ENCODE results near the gene ANKLE1.

Gene ANKLE1

GRCh38 chr19:17325133-17325532, 43.4 kb downstream of the ANKLE1 start:
- Mint-ChIP-seq H3K36me3 (no peaks in the 10 kb centered on the region), H3K27me3 (no peaks in the 10 kb centered on the region), H3K4me3 (no peak overlapping the region), H3K27ac (no peak overlapping the region), H3K4me1 (no peaks in the 10 kb centered on the region), H3K9me3 (no peaks in the 10 kb centered on the region)

- Mint-ChIP-seq H3K36me3 (no peaks in the 10 kb centered on the region), H3K4me1 (peaks cover 5% of the 10 kb centered on the region), H3K27me3 (no peaks in the 10 kb centered on the region), H3K9me3 (no peaks in the 10 kb centered on the region), H3K27ac (no peak overlapping the region), H3K4me3 (no peak overlapping the region)
These were observed 44.3 kb downstream of the ANKLE1 start for GRCh38 chr19:17325881-17326594.

GRCh38 chr19:17326595-17326966, 44.9 kb downstream of the ANKLE1 start:
- Mint-ChIP-seq H3K36me3 (no peaks in the 10 kb centered on the region), H3K27me3 (no peaks in the 10 kb centered on the region), H3K4me3 (peak overlapping the region; percentile 26), H3K9me3 (no peaks in the 10 kb centered on the region), H3K4me1 (peaks cover 5% of the 10 kb centered on the region), H3K27ac (no peak overlapping the region)

- Mint-ChIP-seq H3K4me1 (peaks cover 5% of the 10 kb centered on the region), H3K9me3 (no peaks in the 10 kb centered on the region), H3K36me3 (no peaks in the 10 kb centered on the region), H3K4me3 (peak overlapping the region; percentile 26), H3K27me3 (no peaks in the 10 kb centered on the region), H3K27ac (no peak overlapping the region)
These were observed 45.5 kb downstream of the ANKLE1 start for GRCh38 chr19:17327068-17327653.

GRCh38 chr19:17327654-17328516, 46.2 kb downstream of the ANKLE1 start:
- Mint-ChIP-seq H3K9me3 (no peaks in the 10 kb centered on the region), H3K4me3 (peak overlapping the region; percentile 72), H3K4me1 (peaks cover 9% of the 10 kb centered on the region), H3K27ac (peak overlapping the region; percentile 80), H3K27me3 (no peaks in the 10 kb centered on the region), H3K36me3 (no peaks in the 10 kb centered on the region)

GRCh38 chr19:17328517-17329365, 47.0 kb downstream of the ANKLE1 start:
- no peak overlapping the region for H3K27ac Mint-ChIP-seq
- H3K9me3 Mint-ChIP-seq, result no peaks in the 10 kb centered on the region
- H3K4me1 Mint-ChIP-seq, result peaks cover 14% of the 10 kb centered on the region
- H3K4me3 Mint-ChIP-seq, result peak overlapping the region; percentile 66
- H3K36me3 Mint-ChIP-seq, result no peaks in the 10 kb centered on the region
- H3K27me3 Mint-ChIP-seq, result no peaks in the 10 kb centered on the region

GRCh38 chr19:17329366-17330261, 47.9 kb downstream of the ANKLE1 start:
- Mint-ChIP-seq H3K36me3 (no peaks in the 10 kb centered on the region), H3K27me3 (no peaks in the 10 kb centered on the region), H3K4me1 (peaks cover 19% of the 10 kb centered on the region), H3K27ac (no peak overlapping the region), H3K9me3 (no peaks in the 10 kb centered on the region), H3K4me3 (peak overlapping the region; percentile 49)

GRCh38 chr19:17330262-17331044, 48.8 kb downstream of the ANKLE1 start:
- no peaks in the 10 kb centered on the region for H3K9me3 Mint-ChIP-seq
- H3K4me3 Mint-ChIP-seq, result no peak overlapping the region
- H3K36me3 Mint-ChIP-seq, result no peaks in the 10 kb centered on the region
- no peak overlapping the region for H3K27ac Mint-ChIP-seq
- no peaks in the 10 kb centered on the region for H3K27me3 Mint-ChIP-seq
- H3K4me1 Mint-ChIP-seq, result peaks cover 26% of the 10 kb centered on the region

GRCh38 chr19:17331045-17331558, 49.4 kb downstream of the ANKLE1 start:
- Mint-ChIP-seq H3K4me3 (no peak overlapping the region), H3K27ac (no peak overlapping the region), H3K4me1 (peaks cover 26% of the 10 kb centered on the region), H3K27me3 (no peaks in the 10 kb centered on the region), H3K36me3 (no peaks in the 10 kb centered on the region), H3K9me3 (no peaks in the 10 kb centered on the region)

GRCh38 chr19:17332360-17332676, 50.6 kb downstream of the ANKLE1 start:
- no peaks in the 10 kb centered on the region for H3K36me3 Mint-ChIP-seq
- H3K27me3 Mint-ChIP-seq, result no peaks in the 10 kb centered on the region
- no peak overlapping the region for H3K4me3 Mint-ChIP-seq
- H3K9me3 Mint-ChIP-seq, result no peaks in the 10 kb centered on the region
- H3K27ac Mint-ChIP-seq, result no peak overlapping the region
- H3K4me1 Mint-ChIP-seq, result peaks cover 30% of the 10 kb centered on the region

GRCh38 chr19:17332677-17333581, 51.2 kb downstream of the ANKLE1 start:
- Mint-ChIP-seq H3K9me3 (no peaks in the 10 kb centered on the region), H3K4me1 (peaks cover 31% of the 10 kb centered on the region), H3K27ac (no peak overlapping the region), H3K36me3 (no peaks in the 10 kb centered on the region), H3K4me3 (peak overlapping the region; percentile 11), H3K27me3 (no peaks in the 10 kb centered on the region)

- Mint-ChIP-seq H3K9me3 (no peaks in the 10 kb centered on the region), H3K4me1 (peaks cover 31% of the 10 kb centered on the region), H3K4me3 (peak overlapping the region; percentile 82), H3K27me3 (no peaks in the 10 kb centered on the region), H3K27ac (peak overlapping the region; percentile 19), H3K36me3 (no peaks in the 10 kb centered on the region)
These were observed 52.1 kb downstream of the ANKLE1 start for GRCh38 chr19:17333611-17334413.
